Breast epithelium (tissue), 4 donors: ENCODE measurements around the gene ZNF438. TPM values are rescaled to one million over a fixed set of nuclear protein-coding genes. Genes with fewer than 3 reads are reported as not detected.

Experiments
- DNase-seq, 2 donors: peaks; one replicate each; pipeline ENCODE4 v3.0.0-alpha.2; 2019; ENCODE audit warnings: low spot score in 2 of 2
- H3K27ac ChIP-seq, 2 donors: fragments of 200-600 bp; sonication (generic) in 1 of 2; one replicate each; pipeline ENCODE4 v1.5.1; 2016 to 2019; ENCODE audit warnings: mild to moderate bottlenecking in 1 of 2
- H3K27me3 ChIP-seq, 2 donors: fragments of 200-600 bp; sonication (generic) in 1 of 2; one replicate each; pipeline versions ENCODE4 v1.5.1 to v1.6.0; 2017 to 2019; ENCODE audit warnings: control low read depth in 1 of 2, mild to moderate bottlenecking in 1 of 2
- H3K36me3 ChIP-seq: fragments of 200-600 bp; one replicate; pipeline ENCODE4 v1.5.1; 2019
- H3K4me1 ChIP-seq, 2 donors: fragments of 200-600 bp; sonication (generic); one replicate each; pipeline ENCODE4 v1.5.1; 2016 to 2019; ENCODE audit warnings: control low read depth in 1 of 2
- H3K4me3 ChIP-seq, 3 donors: fragments of 200-600 bp; sonication (generic); 1 replicate in 2 of 3; 2 replicates in 1 of 3; pipeline ENCODE4 v1.5.1; 2016 to 2019; ENCODE audit warnings: mild to moderate bottlenecking in 3 of 3, moderate library complexity in 2 of 3
- H3K9me3 ChIP-seq, 2 donors: fragments of 200-600 bp; sonication (generic) in 1 of 2; one replicate each; pipeline ENCODE4 v1.5.1; 2016 to 2019; ENCODE audit warnings: control low read depth in 1 of 2
- POLR2A ChIP-seq: fragments of 450-650 bp; IDR thresholded peaks from one replicate; pipeline ENCODE4 v1.6.1; 2016; ENCODE audit warnings: antibody characterized with exemption, mild to moderate bottlenecking, moderate library complexity
- POLR2AphosphoS5 ChIP-seq, 3 donors: sonication (generic); formaldehyde crosslinking; IDR thresholded peaks; one replicate each; pipeline ENCODE4 v1.6.1; 2017; ENCODE audit warnings: antibody characterized with exemption in 3 of 3
- intact Hi-C: fragments of 100-400 bp; cut with DNase I; formaldehyde crosslinking; loops from one replicate; pipeline ENCODE4 v1.15.1; 2023; ENCODE audit warnings: low total_unique reads
- total RNA-seq, 3 donors: library from RNA; depleted of rRNA; stranded (reverse); fragments of >200 nt; gene quantifications; one replicate each; pipeline ENCODE4 v1.1.0, GENCODE V29; 2016
- TF ChIP-seq, protein P1 (sequence below), 3 donors: fragments of 450-650 bp; IDR thresholded peaks; one replicate each; pipeline ENCODE4 v1.5.1; 2016 to 2017; ENCODE audit warnings: antibody characterized with exemption in 3 of 3, mild to moderate bottlenecking in 3 of 3, moderate library complexity in 3 of 3

The ZNF438 gene
- total RNA-seq, 3 donors from 2014 or later, result 8.8 to 34.6 (median 10.0) TPM

GRCh38 chr10:30898964-30899363 lies 132.7 kb downstream of the ZNF438 start:
- H3K4me3 ChIP-seq, result no peak overlapping the region
- intact Hi-C loops, result no loop called here
- H3K9me3 ChIP-seq, result no peaks in the 10 kb centered on the region
- no peak overlapping the region for H3K27ac ChIP-seq
- H3K27me3 ChIP-seq, result no peaks in the 10 kb centered on the region
- H3K4me1 ChIP-seq, result no peaks in the 10 kb centered on the region
- H3K36me3 ChIP-seq, result no peaks in the 10 kb centered on the region
- DNase-seq, result no peak
- TF ChIP-seq POLR2A, result no peak

DNA sequence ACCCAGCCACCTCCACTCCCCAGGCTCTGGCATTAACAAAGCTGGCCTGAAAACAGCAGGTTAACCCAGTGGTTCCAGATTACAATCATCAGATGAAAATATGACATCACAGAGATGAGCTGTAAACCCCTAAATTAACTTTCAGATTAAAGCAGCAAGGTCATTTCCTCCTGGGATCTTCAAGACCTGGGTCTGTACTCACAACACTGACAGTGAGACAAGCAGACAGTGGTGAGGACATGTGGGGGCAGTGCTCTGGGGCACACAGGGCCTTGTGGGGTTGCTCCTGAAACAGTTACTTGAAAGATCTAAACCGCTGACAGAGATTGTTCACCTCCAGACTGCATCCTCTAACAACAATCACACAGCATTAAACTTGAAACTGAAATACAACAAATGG lies 134.1 kb downstream of the ZNF438 start:
- H3K9me3 ChIP-seq, result no peaks in the 10 kb centered on the region
- TF ChIP-seq, protein P1, sequence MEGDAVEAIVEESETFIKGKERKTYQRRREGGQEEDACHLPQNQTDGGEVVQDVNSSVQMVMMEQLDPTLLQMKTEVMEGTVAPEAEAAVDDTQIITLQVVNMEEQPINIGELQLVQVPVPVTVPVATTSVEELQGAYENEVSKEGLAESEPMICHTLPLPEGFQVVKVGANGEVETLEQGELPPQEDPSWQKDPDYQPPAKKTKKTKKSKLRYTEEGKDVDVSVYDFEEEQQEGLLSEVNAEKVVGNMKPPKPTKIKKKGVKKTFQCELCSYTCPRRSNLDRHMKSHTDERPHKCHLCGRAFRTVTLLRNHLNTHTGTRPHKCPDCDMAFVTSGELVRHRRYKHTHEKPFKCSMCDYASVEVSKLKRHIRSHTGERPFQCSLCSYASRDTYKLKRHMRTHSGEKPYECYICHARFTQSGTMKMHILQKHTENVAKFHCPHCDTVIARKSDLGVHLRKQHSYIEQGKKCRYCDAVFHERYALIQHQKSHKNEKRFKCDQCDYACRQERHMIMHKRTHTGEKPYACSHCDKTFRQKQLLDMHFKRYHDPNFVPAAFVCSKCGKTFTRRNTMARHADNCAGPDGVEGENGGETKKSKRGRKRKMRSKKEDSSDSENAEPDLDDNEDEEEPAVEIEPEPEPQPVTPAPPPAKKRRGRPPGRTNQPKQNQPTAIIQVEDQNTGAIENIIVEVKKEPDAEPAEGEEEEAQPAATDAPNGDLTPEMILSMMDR (IDR thresholded peaks at IDR 0.05), result no peak
- TF ChIP-seq POLR2AphosphoS5 (IDR thresholded peaks at IDR 0.05), result no peak
- TF ChIP-seq POLR2A, result no peak
- H3K27ac ChIP-seq, result no peak overlapping the region
- H3K4me1 ChIP-seq, result no peaks in the 10 kb centered on the region
- intact Hi-C loops, result no loop called here
- H3K36me3 ChIP-seq, result no peaks in the 10 kb centered on the region
- no peak overlapping the region for H3K4me3 ChIP-seq
- no peaks in the 10 kb centered on the region for H3K27me3 ChIP-seq
- no peak for DNase-seq

- no peaks in the 10 kb centered on the region for H3K36me3 ChIP-seq
- DNase-seq, result no peak
- no peak for TF ChIP-seq POLR2AphosphoS5 (IDR thresholded peaks at IDR 0.05)
- no peak for TF ChIP-seq POLR2A
- TF ChIP-seq, protein P1 (IDR thresholded peaks at IDR 0.05), result no peak
- H3K27ac ChIP-seq, result no peak overlapping the region
- intact Hi-C loops, result no loop called here
- no peaks in the 10 kb centered on the region for H3K9me3 ChIP-seq
- no peaks in the 10 kb centered on the region for H3K4me1 ChIP-seq
- H3K4me3 ChIP-seq, result no peak overlapping the region
- no peaks in the 10 kb centered on the region for H3K27me3 ChIP-seq
These were observed 134.6 kb downstream of the ZNF438 start for GRCh38 chr10:30897048-30897447.

DNA sequence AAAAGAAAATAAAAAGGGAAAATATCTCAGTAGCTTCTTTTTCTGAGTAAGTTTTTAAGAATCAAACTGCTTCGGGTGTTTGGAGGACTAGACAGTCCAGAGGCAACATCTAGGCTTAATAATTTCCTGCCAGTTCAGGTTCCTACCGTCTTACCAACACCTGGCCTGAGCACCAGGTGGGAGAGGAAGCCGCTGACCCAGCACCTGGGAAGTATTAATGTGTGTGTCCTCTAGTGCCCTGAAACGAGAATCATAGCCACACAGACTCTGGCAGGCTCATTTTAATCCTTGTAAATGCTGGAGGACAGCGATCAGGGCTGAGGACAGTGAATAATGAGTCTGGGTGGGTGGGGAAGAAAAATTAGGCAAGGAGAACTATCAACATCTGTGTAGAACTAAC lies 137.4 kb downstream of the ZNF438 start:
- no peak for DNase-seq
- Histone ChIP-seq H3K9me3 (no peaks in the 10 kb centered on the region), H3K4me1 (no peaks in the 10 kb centered on the region), H3K36me3 (no peaks in the 10 kb centered on the region), H3K27ac (no peak overlapping the region), H3K4me3 (no peak overlapping the region), H3K27me3 (no peaks in the 10 kb centered on the region)
- TF ChIP-seq POLR2AphosphoS5 (IDR thresholded peaks at IDR 0.05), result no peak
- TF ChIP-seq POLR2A, result no peak
- TF ChIP-seq, protein P1 (IDR thresholded peaks at IDR 0.05), result no peak
- intact Hi-C loops, result no loop called here

DNA sequence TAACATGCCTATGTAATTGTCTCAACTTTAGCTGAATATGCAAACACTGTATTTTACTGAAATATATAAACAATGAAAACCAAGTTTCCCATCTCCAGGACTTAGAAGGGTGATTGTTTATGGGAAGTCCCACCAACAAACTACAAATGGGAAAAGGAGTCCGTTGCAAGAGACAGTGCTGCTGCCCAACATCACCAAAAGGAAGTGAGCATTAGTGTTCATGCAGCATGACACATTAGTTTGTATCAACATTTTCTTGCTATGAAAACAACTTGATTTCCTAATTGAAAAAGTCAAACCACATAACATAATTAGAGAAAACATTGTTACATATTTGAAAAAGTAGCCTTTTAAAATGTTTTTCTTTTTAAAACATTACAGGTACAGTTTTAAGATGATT lies 138.5 kb downstream of the ZNF438 start:
- no peaks in the 10 kb centered on the region for H3K36me3 ChIP-seq
- no peak overlapping the region for H3K4me3 ChIP-seq
- DNase-seq, result no peak
- H3K27ac ChIP-seq, result no peak overlapping the region
- TF ChIP-seq, protein P1 (IDR thresholded peaks at IDR 0.05), result no peak
- TF ChIP-seq POLR2AphosphoS5 (IDR thresholded peaks at IDR 0.05), result no peak
- TF ChIP-seq POLR2A, result no peak
- no peaks in the 10 kb centered on the region for H3K9me3 ChIP-seq
- intact Hi-C loops, result no loop called here
- H3K27me3 ChIP-seq, result no peaks in the 10 kb centered on the region
- H3K4me1 ChIP-seq, result no peaks in the 10 kb centered on the region

DNA sequence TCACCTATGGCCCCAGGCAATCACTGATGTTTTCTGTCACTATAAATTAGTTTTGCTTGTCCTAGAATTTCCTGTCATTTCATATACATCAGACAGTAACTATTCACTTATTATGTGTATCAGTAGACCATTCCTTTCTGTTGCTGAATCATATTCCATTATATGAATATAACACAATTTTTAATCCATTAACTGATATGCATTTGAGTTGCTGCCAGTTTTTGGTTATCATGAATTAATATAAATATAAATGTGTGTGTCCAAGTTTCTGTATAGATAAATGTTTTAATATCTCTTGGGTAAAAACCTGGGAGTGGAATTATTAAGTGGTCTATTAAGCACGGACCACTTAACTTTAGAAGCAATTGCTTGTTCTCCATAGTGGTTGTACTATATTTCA lies 143.8 kb downstream of the ZNF438 start:
- Histone ChIP-seq H3K27ac (no peak overlapping the region), H3K36me3 (no peaks in the 10 kb centered on the region), H3K4me3 (no peak overlapping the region), H3K4me1 (no peaks in the 10 kb centered on the region), H3K9me3 (no peaks in the 10 kb centered on the region), H3K27me3 (no peaks in the 10 kb centered on the region)
- DNase-seq, result no peak
- no peak for TF ChIP-seq POLR2AphosphoS5 (IDR thresholded peaks at IDR 0.05)
- TF ChIP-seq POLR2A, result no peak
- TF ChIP-seq, protein P1 (IDR thresholded peaks at IDR 0.05), result no peak
- intact Hi-C loops, result no loop called here
